ENCODE results near the gene PEPD.

DNA sequence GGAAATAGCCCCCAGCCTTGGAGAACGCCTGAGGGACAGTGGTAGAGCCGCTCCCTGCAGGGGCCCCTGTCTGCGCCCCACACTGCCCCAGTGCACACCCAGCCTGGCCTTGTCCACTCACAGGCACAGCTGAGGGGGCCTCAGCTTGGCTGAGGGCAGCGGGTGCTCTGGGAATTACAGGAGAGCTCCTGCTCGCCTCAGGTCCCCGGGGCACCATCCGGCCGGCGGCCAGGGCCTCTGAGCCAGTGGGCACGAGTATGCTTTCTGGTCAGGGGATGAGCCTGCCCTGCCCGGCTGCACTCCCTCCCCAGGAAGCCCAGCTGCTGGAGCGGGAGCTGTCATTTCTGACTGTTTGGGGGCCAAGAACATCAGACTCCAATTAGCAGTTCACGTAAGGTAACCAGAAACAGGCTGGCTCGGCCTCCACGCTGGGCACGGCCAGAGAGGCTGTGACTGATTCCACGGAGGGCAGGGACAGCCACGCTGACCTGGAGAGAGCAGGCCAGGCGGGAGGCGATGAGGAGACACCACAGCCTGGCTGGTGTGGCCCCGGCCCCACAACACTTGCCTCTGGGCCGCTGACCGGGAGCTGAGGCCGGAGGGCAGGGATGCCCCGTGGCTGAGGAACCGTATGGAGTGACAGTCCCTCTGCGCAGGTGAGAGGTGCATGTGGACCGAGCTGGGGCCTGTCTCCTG, 132.7 kb downstream of the PEPD start:
- no peak for TF ChIP-seq POLR2A (IDR thresholded peaks at IDR 0.05)
- TF ChIP-seq, protein P1, sequence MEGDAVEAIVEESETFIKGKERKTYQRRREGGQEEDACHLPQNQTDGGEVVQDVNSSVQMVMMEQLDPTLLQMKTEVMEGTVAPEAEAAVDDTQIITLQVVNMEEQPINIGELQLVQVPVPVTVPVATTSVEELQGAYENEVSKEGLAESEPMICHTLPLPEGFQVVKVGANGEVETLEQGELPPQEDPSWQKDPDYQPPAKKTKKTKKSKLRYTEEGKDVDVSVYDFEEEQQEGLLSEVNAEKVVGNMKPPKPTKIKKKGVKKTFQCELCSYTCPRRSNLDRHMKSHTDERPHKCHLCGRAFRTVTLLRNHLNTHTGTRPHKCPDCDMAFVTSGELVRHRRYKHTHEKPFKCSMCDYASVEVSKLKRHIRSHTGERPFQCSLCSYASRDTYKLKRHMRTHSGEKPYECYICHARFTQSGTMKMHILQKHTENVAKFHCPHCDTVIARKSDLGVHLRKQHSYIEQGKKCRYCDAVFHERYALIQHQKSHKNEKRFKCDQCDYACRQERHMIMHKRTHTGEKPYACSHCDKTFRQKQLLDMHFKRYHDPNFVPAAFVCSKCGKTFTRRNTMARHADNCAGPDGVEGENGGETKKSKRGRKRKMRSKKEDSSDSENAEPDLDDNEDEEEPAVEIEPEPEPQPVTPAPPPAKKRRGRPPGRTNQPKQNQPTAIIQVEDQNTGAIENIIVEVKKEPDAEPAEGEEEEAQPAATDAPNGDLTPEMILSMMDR (IDR thresholded peaks at IDR 0.05 in 4 of 5, conservative IDR thresholded peaks at IDR 0.05 in 1 of 5), result no peak
